Measurements from ENCODE around the gene B3GLCT. TPM values are rescaled to one million over a fixed set of nuclear protein-coding genes. Genes with fewer than 3 reads are reported as not detected.

B3GLCT gene
- total RNA-seq, 1 donor: 18.8 TPM

GRCh38 chr13:31278869-31279268 is 79.1 kb downstream of the B3GLCT start:
- DNase-seq (ENCODE audit: insufficient read length, low spot score, missing footprints): no peak
- Histone ChIP-seq H3K27me3 (ENCODE audit: insufficient read depth, low read length) (no peaks in the 10 kb centered on the region), H2AFZ (ENCODE audit: low read length) (no peak overlapping the region), H3K4me2 (ENCODE audit: insufficient read depth, low read length) (no peak overlapping the region), H3K4me1 (ENCODE audit: insufficient read depth, low read length) (peaks cover 3% of the 10 kb centered on the region), H3K79me2 (ENCODE audit: insufficient read depth, low read length) (no peaks in the 10 kb centered on the region), H3K9me3 (ENCODE audit: low read depth, low read length) (no peaks in the 10 kb centered on the region), H3K36me3 (ENCODE audit: insufficient read depth, low read length) (no peaks in the 10 kb centered on the region), H4K20me1 (ENCODE audit: insufficient read depth, low read length) (no peaks in the 10 kb centered on the region), H3K27ac (ENCODE audit: low read depth, low read length) (no peak overlapping the region), H3K4me3 (ENCODE audit: insufficient read depth, low read length) (no peak overlapping the region)
- TF ChIP-seq, protein P1, sequence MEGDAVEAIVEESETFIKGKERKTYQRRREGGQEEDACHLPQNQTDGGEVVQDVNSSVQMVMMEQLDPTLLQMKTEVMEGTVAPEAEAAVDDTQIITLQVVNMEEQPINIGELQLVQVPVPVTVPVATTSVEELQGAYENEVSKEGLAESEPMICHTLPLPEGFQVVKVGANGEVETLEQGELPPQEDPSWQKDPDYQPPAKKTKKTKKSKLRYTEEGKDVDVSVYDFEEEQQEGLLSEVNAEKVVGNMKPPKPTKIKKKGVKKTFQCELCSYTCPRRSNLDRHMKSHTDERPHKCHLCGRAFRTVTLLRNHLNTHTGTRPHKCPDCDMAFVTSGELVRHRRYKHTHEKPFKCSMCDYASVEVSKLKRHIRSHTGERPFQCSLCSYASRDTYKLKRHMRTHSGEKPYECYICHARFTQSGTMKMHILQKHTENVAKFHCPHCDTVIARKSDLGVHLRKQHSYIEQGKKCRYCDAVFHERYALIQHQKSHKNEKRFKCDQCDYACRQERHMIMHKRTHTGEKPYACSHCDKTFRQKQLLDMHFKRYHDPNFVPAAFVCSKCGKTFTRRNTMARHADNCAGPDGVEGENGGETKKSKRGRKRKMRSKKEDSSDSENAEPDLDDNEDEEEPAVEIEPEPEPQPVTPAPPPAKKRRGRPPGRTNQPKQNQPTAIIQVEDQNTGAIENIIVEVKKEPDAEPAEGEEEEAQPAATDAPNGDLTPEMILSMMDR (IDR thresholded peaks at IDR 0.05; ENCODE audit: extremely low read depth, low read depth, low read length): no peak

DNA sequence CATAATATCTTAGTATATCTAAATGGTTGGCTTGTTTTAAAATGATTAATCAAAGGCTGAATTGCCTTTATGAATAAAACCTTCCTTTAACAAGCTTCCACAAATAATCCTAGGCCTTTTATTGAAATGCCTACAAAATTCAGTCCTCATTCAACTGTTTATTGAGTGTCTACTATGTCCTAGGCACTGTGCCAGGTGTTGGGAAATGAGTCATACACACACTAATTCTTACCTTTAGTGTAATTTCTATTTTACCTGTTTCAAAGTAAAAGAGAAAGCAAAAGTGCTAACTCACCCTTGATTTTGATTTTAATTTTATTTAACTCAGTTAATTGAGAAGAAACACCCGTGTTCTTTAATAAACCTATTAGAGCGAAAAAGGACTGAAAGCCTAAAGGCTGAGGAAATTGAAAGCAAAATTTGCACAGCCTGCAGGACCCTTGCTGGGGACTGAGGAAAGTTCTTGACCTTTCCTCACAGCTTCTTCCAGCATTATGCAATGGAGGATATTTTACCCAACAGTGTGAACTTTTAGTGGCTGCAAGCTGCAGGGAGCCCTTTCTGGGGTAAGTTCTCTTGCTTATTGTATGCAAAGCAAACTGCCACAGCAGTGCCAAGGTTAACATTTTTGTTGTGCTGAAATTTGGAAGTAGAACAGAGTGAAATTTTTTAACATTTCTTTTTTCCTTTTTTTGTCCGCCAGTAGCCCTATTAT is 83.1 kb downstream of the B3GLCT start:
- Histone ChIP-seq H3K4me3 (ENCODE audit: insufficient read depth, low read length) (no peak overlapping the region), H3K4me2 (ENCODE audit: insufficient read depth, low read length) (no peak overlapping the region), H3K27me3 (ENCODE audit: insufficient read depth, low read length) (no peaks in the 10 kb centered on the region), H3K9me3 (ENCODE audit: low read depth, low read length) (no peaks in the 10 kb centered on the region), H2AFZ (ENCODE audit: low read length) (no peak overlapping the region), H3K4me1 (ENCODE audit: insufficient read depth, low read length) (peaks cover 2% of the 10 kb centered on the region), H3K79me2 (ENCODE audit: insufficient read depth, low read length) (no peaks in the 10 kb centered on the region), H3K27ac (ENCODE audit: low read depth, low read length) (no peak overlapping the region), H3K36me3 (ENCODE audit: insufficient read depth, low read length) (no peaks in the 10 kb centered on the region), H4K20me1 (ENCODE audit: insufficient read depth, low read length) (no peaks in the 10 kb centered on the region)
- no peak for DNase-seq (ENCODE audit: insufficient read length, low spot score, missing footprints)
- TF ChIP-seq, protein P1 (IDR thresholded peaks at IDR 0.05; ENCODE audit: extremely low read depth, low read depth, low read length): no peak

- no peaks in the 10 kb centered on the region for H3K79me2 ChIP-seq (ENCODE audit: insufficient read depth, low read length)
- no peak overlapping the region for H3K4me2 ChIP-seq (ENCODE audit: insufficient read depth, low read length)
- no peak overlapping the region for H3K27ac ChIP-seq (ENCODE audit: low read depth, low read length)
- no peaks in the 10 kb centered on the region for H4K20me1 ChIP-seq (ENCODE audit: insufficient read depth, low read length)
- TF ChIP-seq, protein P1 (IDR thresholded peaks at IDR 0.05; ENCODE audit: extremely low read depth, low read depth, low read length): no peak
- no peak overlapping the region for H2AFZ ChIP-seq (ENCODE audit: low read length)
- peaks cover 2% of the 10 kb centered on the region for H3K9me3 ChIP-seq (ENCODE audit: low read depth, low read length)
- H3K4me3 ChIP-seq (ENCODE audit: insufficient read depth, low read length): no peak overlapping the region
- H3K27me3 ChIP-seq (ENCODE audit: insufficient read depth, low read length): no peaks in the 10 kb centered on the region
- DNase-seq (ENCODE audit: insufficient read length, low spot score, missing footprints): no peak
- peaks cover 11% of the 10 kb centered on the region for H3K36me3 ChIP-seq (ENCODE audit: insufficient read depth, low read length)
- peaks cover 2% of the 10 kb centered on the region for H3K4me1 ChIP-seq (ENCODE audit: insufficient read depth, low read length)
Observed at GRCh38 chr13:31286930-31287329, 87.2 kb downstream of the B3GLCT start.

DNA sequence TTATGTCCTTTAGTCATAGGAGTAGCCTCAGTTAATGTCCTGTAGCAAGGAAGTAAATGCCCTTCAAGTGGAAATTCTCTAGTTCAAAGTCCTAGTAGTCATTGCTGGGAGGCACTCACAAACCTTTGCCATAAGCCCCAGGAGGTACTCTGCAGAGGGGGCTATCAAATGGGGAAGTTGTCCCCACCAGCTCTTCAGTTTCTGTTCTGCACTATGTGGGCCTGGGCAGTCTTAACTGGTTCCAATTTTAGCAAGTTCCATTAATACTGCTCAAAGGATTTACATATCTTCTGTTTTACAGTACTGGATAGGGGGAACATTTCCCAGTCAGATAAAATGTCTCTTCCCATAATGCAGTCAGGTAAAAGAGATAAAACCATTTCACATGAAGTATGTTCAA is 101.3 kb downstream of the B3GLCT start:
- Histone ChIP-seq H3K27me3 (ENCODE audit: insufficient read depth, low read length) (no peaks in the 10 kb centered on the region), H3K4me1 (ENCODE audit: insufficient read depth, low read length) (no peaks in the 10 kb centered on the region), H3K79me2 (ENCODE audit: insufficient read depth, low read length) (no peaks in the 10 kb centered on the region), H3K4me3 (ENCODE audit: insufficient read depth, low read length) (no peak overlapping the region), H4K20me1 (ENCODE audit: insufficient read depth, low read length) (no peaks in the 10 kb centered on the region), H3K4me2 (ENCODE audit: insufficient read depth, low read length) (no peak overlapping the region), H2AFZ (ENCODE audit: low read length) (no peak overlapping the region), H3K36me3 (ENCODE audit: insufficient read depth, low read length) (no peaks in the 10 kb centered on the region), H3K27ac (ENCODE audit: low read depth, low read length) (no peak overlapping the region), H3K9me3 (ENCODE audit: low read depth, low read length) (no peaks in the 10 kb centered on the region)
- TF ChIP-seq, protein P1 (IDR thresholded peaks at IDR 0.05; ENCODE audit: extremely low read depth, low read depth, low read length): no peak
- DNase-seq (ENCODE audit: insufficient read length, low spot score, missing footprints): no peak
